ENCODE data around the gene SUMO4. TPM values are rescaled to one million over a fixed set of nuclear protein-coding genes. Genes with fewer than 3 reads are reported as not detected.

SUMO4 gene
- total and polyA plus RNA-seq, 9 of the 15 experiments (the other 6 are each of a cell fraction or from before 2014, with no cell fraction given), result 0.20 to 1.9 (median 0.50) TPM; not detected in 2

- no peak for TF ChIP-seq FOXP4 (CRISPR knock-in tag; IDR thresholded peaks at IDR 0.05; ENCODE audit: borderline replicate concordance)
- peak; percentile 99 to 100 for TF ChIP-seq RAD21 (CRISPR knock-in tag; conservative IDR thresholded peaks at IDR 0.05 in 1 of 2, IDR thresholded peaks at IDR 0.05 in 1 of 2)
- 0 out of 2 replicates have a peak, but pooled peaks have one; percentile 13 for TF ChIP-seq EP300 (IDR thresholded peaks at IDR 0.05; ENCODE audit: low read length)
- TF ChIP-seq FOXO4 (CRISPR knock-in tag; IDR thresholded peaks at IDR 0.05), result no peak
- 0 out of 2 replicates have a peak, but pooled peaks have one; percentile 10 for TF ChIP-seq MITF (IDR thresholded peaks at IDR 0.05)
- peak; percentile 41; the same call in 1 of the 2 replicates for TF ChIP-seq GABPB1 (CRISPR knock-in tag; IDR thresholded peaks at IDR 0.05)
- peak; percentile 74; the same call in 1 of the 2 replicates for TF ChIP-seq LCOR (CRISPR knock-in tag; IDR thresholded peaks at IDR 0.05)
- no peak for TF ChIP-seq ZNF668 (CRISPR knock-in tag; IDR thresholded peaks at IDR 0.05)
- TF ChIP-seq CTBP1 (IDR thresholded peaks at IDR 0.05; ENCODE audit: borderline replicate concordance), result peak; percentile 53; the same call in 1 of the 2 replicates
- TF ChIP-seq ERF (CRISPR knock-in tag; IDR thresholded peaks at IDR 0.05), result no peak
- no peak for TF ChIP-seq COPS2 (conservative IDR thresholded peaks at IDR 0.05)
- TF ChIP-seq ZNF449 (CRISPR knock-in tag; IDR thresholded peaks at IDR 0.05), result no peak
- peak; percentile 100 for TF ChIP-seq STAG1 (CRISPR knock-in tag; IDR thresholded peaks at IDR 0.05; ENCODE audit: borderline replicate concordance)
- peak; percentile 85 for TF ChIP-seq RB1 (IDR thresholded peaks at IDR 0.05; ENCODE audit: low read depth)
- 0 out of 2 replicates have a peak, but pooled peaks have one; percentile 41 for TF ChIP-seq ARID3A (IDR thresholded peaks at IDR 0.05; ENCODE audit: borderline replicate concordance, low read depth, low read length)
- TF ChIP-seq STAT5B (CRISPR knock-in tag; IDR thresholded peaks at IDR 0.05), result no peak
- TF ChIP-seq SPI1 (IDR thresholded peaks at IDR 0.05; ENCODE audit: borderline replicate concordance, low read depth, low read length), result no peak
- 0 out of 2 replicates have a peak, but pooled peaks have one; percentile 56 for TF ChIP-seq PHF21A (IDR thresholded peaks at IDR 0.05; ENCODE audit: borderline replicate concordance, low read depth)
Measured at GRCh38 chr6:149431905-149432775, 32.1 kb downstream of the SUMO4 start (continued).

All from K562 (cell line).